GM19438 (cell line): ENCODE measurements around the gene EIF5.

Experiments used
- ATAC-seq: cut with Tn5 transposase; IDR thresholded peaks from one replicate; pipeline ENCODE4 v1.9.1; 2021; ENCODE audit warnings: low read depth; ENCODE audit not compliant: unreplicated experiment

Gene EIF5

GRCh38 chr14:103308717-103309616, 25.1 kb upstream of the EIF5 start:
- no peak for ATAC-seq

- no peak for ATAC-seq
Observed at GRCh38 chr14:103310576-103311095, 23.4 kb upstream of the EIF5 start.

GRCh38 chr14:103311171-103311997, 22.7 kb upstream of the EIF5 start:
- no peak for ATAC-seq

GRCh38 chr14:103312006-103312635, 21.9 kb upstream of the EIF5 start:
- ATAC-seq, result no peak

GRCh38 chr14:103313704-103314103, 20.3 kb upstream of the EIF5 start:
- ATAC-seq, result no peak

- no peak for ATAC-seq
Observed at GRCh38 chr14:103314496-103315277, 19.4 kb upstream of the EIF5 start.

- no peak for ATAC-seq
Observed at GRCh38 chr14:103315351-103315911, 18.6 kb upstream of the EIF5 start.

GRCh38 chr14:103315941-103316340, 18.1 kb upstream of the EIF5 start:
- ATAC-seq, result no peak

GRCh38 chr14:103316721-103317121, 17.3 kb upstream of the EIF5 start:
- no peak for ATAC-seq

GRCh38 chr14:103317251-103317650, 16.8 kb upstream of the EIF5 start:
- no peak for ATAC-seq

GRCh38 chr14:103317976-103318580, 16.0 kb upstream of the EIF5 start:
- no peak for ATAC-seq

GRCh38 chr14:103318750-103319419, 15.2 kb upstream of the EIF5 start:
- ATAC-seq, result no peak

GRCh38 chr14:103319422-103319821, 14.6 kb upstream of the EIF5 start:
- ATAC-seq, result no peak

GRCh38 chr14:103326078-103326477, 8.0 kb upstream of the EIF5 start:
- ATAC-seq, result no peak

- ATAC-seq, result no peak
Observed at GRCh38 chr14:103328941-103329340, 5.1 kb upstream of the EIF5 start.

- no peak for ATAC-seq
Observed at GRCh38 chr14:103329401-103330347, 4.4 kb upstream of the EIF5 start.

GRCh38 chr14:103330536-103330935, 3.5 kb upstream of the EIF5 start:
- no peak for ATAC-seq
